T-cell (primary cell): ENCODE results near the gene LRRC75B. TPM values are rescaled to one million over a fixed set of nuclear protein-coding genes. Genes with fewer than 3 reads are reported as not detected.
"Not testable (repeated sequence)": the region's sequence is repeated elsewhere in the genome, so short reads cannot be mapped to it uniquely, and the experiment has no call there.

Source experiments
- ATAC-seq, 4 experiments: fragments of 200-7000 bp in 3 of 4; fragments of 150-1000 bp in 1 of 4; cut with Tn5 transposase; replicated peaks in 1 of 4; 1 replicate in 3 of 4; 2 replicates in 1 of 4; pipeline ENCODE4 v1.10.0; 2021; ENCODE audit warnings: moderate library complexity in 3 of 4, mild to moderate bottlenecking in 2 of 4, moderate number of reproducible peaks in 1 of 4
- CTCF ChIA-PET, 2 donors: fragments of 300-600 bp; sonication (Branson Sonifier 250); formaldehyde crosslinking; loops; one replicate each; lab custom pipeline; 2022; ENCODE audit warnings: antibody characterized with exemption in 2 of 2; lab: Charles Lee
- POLR2A ChIA-PET, 2 donors: fragments of 300-600 bp; sonication (Branson Sonifier 250); formaldehyde crosslinking; loops; one replicate each; lab custom pipeline; 2022; ENCODE audit warnings: antibody characterized with exemption in 2 of 2; lab: Charles Lee
- DNase-seq, 35 experiments: peaks; one replicate each; pipeline versions ENCODE4 v3.0.0 to v3.0.0-alpha.2; 2013 to 2023
- H3K27ac ChIP-seq: one replicate; pipeline ENCODE4 v1.5.1; 2013; ENCODE audit warnings: low read length
- H3K27me3 ChIP-seq, 2 experiments: replicated peaks in 1 of 2; 1 replicate in 1 of 2; 2 replicates in 1 of 2; pipeline versions ENCODE4 v1.6.1 to v1.7.0; 2013; ENCODE audit warnings: low read length in 1 of 2, mixed read lengths in 1 of 2; ENCODE audit not compliant: control insufficient read depth in 2 of 2, insufficient read depth in 2 of 2; ENCODE audit errors: extremely low read depth in 1 of 2
- H3K36me3 ChIP-seq, 2 donors: 1 replicate in 1 of 2; 2 replicates in 1 of 2; pipeline versions ENCODE4 v1.6.1 to v1.7.0; 2013; ENCODE audit warnings: low read length in 1 of 2; ENCODE audit not compliant: control insufficient read depth in 2 of 2, insufficient read depth in 1 of 2; ENCODE audit errors: extremely low read depth in 1 of 2
- H3K4me1 ChIP-seq, 2 experiments: 1 replicate in 1 of 2; 2 replicates in 1 of 2; pipeline versions ENCODE4 v1.6.1 to v1.7.0; 2013; ENCODE audit warnings: low read length in 2 of 2, mixed read lengths in 1 of 2; ENCODE audit not compliant: insufficient read depth in 2 of 2, control insufficient read depth in 1 of 2; ENCODE audit errors: extremely low read depth in 1 of 2
- H3K4me3 ChIP-seq, 2 donors: 1 replicate in 1 of 2; 2 replicates in 1 of 2; pipeline versions ENCODE4 v1.5.1 to v1.7.0; 2013; ENCODE audit warnings: mild to moderate bottlenecking in 2 of 2, low read length in 1 of 2, moderate library complexity in 1 of 2; ENCODE audit not compliant: control insufficient read depth in 1 of 2; ENCODE audit errors: extremely low read depth in 1 of 2
- H3K9me3 ChIP-seq: 2 replicates; pipeline ENCODE4 v1.7.0; 2013
- H3K27ac Mint-ChIP-seq, 2 donors: one replicate each; pipeline ENCODE4 v1.8.0; 2020 to 2021; ENCODE audit warnings: mild to moderate bottlenecking in 2 of 2, mixed read lengths in 2 of 2
- H3K27me3 Mint-ChIP-seq, 2 donors: one replicate each; pipeline ENCODE4 v1.8.0; 2021 to 2022; ENCODE audit warnings: mixed read lengths in 2 of 2
- H3K36me3 Mint-ChIP-seq: one replicate; pipeline ENCODE4 v1.8.0; 2021; ENCODE audit warnings: mixed read lengths
- H3K4me1 Mint-ChIP-seq, 3 donors: one replicate each; pipeline ENCODE4 v1.8.0; 2020 to 2022; ENCODE audit warnings: mixed read lengths in 3 of 3, mild to moderate bottlenecking in 1 of 3
- H3K4me3 Mint-ChIP-seq, 3 donors: one replicate each; pipeline ENCODE4 v1.8.0; 2020 to 2022; ENCODE audit warnings: mild to moderate bottlenecking in 3 of 3, mixed read lengths in 3 of 3, moderate library complexity in 3 of 3
- H3K9me3 Mint-ChIP-seq, 3 donors: one replicate each; pipeline ENCODE4 v1.8.0; 2020 to 2022; ENCODE audit warnings: mixed read lengths in 3 of 3
- WGBS: methylation state at CpG from one replicate; pipeline ENCODE4 v1.1.5; 2013; ENCODE audit warnings: missing lambda C conversion rate; ENCODE audit not compliant: insufficient coverage; 5-methylcytosine and 5-hydroxymethylcytosine counted together
- total RNA-seq, 35 experiments: library from RNA in 6 of 35; stranded (reverse) in 6 of 35; fragments of 120-200 nt in 1 of 35; gene quantifications; one replicate each; pipeline versions ENCODE4 v1.2.1 to v1.2.4 and lab custom pipeline; 2013 to 2026

LRRC75B gene
- total RNA-seq, 5 donors from 2014 or later (not counting 1 experiment from before 2014, with no cell fraction given): 0.47 to 0.72 (median 0.54) TPM; not detected in 2

- Mint-ChIP-seq H3K27me3 (no peaks in the 10 kb centered on the region), H3K36me3 (peaks cover 20% of the 10 kb centered on the region), H3K27ac (peak overlapping the region; percentile 93), H3K4me1 (peaks cover 57 to 66% (median 64%) of the 10 kb centered on the region in 3 donors), H3K9me3 (no peaks in the 10 kb centered on the region), H3K4me3 (peak overlapping the region; percentile 93 to 99 (median 98))
- WGBS: 30% methylated on average over 1 of the region's 12 CpGs
- ChIA-PET CTCF (no interaction called here), POLR2A (no interaction called here)
- Histone ChIP-seq H3K4me3 (peak overlapping the region; percentile 81 to 92), H3K27ac (peak overlapping the region; percentile 55), H3K9me3 (no peaks in the 10 kb centered on the region), H3K27me3 (no peaks in the 10 kb centered on the region), H3K4me1 (peaks cover 19 to 54% of the 10 kb centered on the region in 2 experiments), H3K36me3 (peaks cover 4 to 32% of the 10 kb centered on the region in 2 donors)
- ATAC-seq: no peak
- DNase-seq: peak in 7 of 35 experiments; percentile 2 to 25 (median 4)
These were observed 39.1 kb downstream of the LRRC75B start for GRCh38 chr22:24553597-24554312.

- ChIA-PET CTCF (interaction anchor here in 1 of 2 donors (0.7 kb wide), 1 partner anchor 270 kb away, joined by 4 read pairs; no protein-coding TSS in a partner anchor), POLR2A (interaction anchor here in 1 of 2 donors (0.6 kb wide), 1 partner anchor 114 kb away, joined by 3 read pairs; no protein-coding TSS in a partner anchor)
- H3K27me3 Mint-ChIP-seq, H3K9me3 Mint-ChIP-seq, DNase-seq, H3K27ac ChIP-seq, H3K4me3 ChIP-seq, H3K27me3 ChIP-seq, ATAC-seq, H3K9me3 ChIP-seq: not testable (repeated sequence)
- peaks cover 19 to 53% of the 10 kb centered on the region in 2 experiments for H3K4me1 ChIP-seq
- Mint-ChIP-seq H3K4me3 (peak overlapping the region; percentile 93 to 99 (median 98)), H3K4me1 (peaks cover 46 to 59% (median 53%) of the 10 kb centered on the region in 3 donors), H3K27ac (peak overlapping the region in 1 of 2 donors; percentile 55), H3K36me3 (peaks cover 18% of the 10 kb centered on the region)
- peaks cover 6 to 30% of the 10 kb centered on the region in 2 donors for H3K36me3 ChIP-seq
- 100% methylated on average over 4 of the region's 10 CpGs for WGBS
These were observed 40.2 kb downstream of the LRRC75B start for GRCh38 chr22:24552503-24553286.

- CTCF ChIA-PET: no interaction called here
- Histone ChIP-seq H3K36me3 (peaks cover 6 to 41% of the 10 kb centered on the region in 2 donors), H3K4me1 (peaks cover 9 to 35% of the 10 kb centered on the region in 2 experiments), H3K9me3 (no peaks in the 10 kb centered on the region), H3K4me3 (no peak overlapping the region), H3K27me3 (no peaks in the 10 kb centered on the region), H3K27ac (no peak overlapping the region)
- Mint-ChIP-seq H3K27me3 (no peaks in the 10 kb centered on the region), H3K27ac (peak overlapping the region in 1 of 2 donors; percentile 16), H3K9me3 (no peaks in the 10 kb centered on the region), H3K4me1 (peaks cover 29 to 43% (median 40%) of the 10 kb centered on the region in 3 donors), H3K36me3 (peaks cover 30% of the 10 kb centered on the region), H3K4me3 (no peak overlapping the region)
- DNase-seq (no peak), ATAC-seq (no peak)
- WGBS: 91% methylated on average over 6 of the region's 6 CpGs
- POLR2A ChIA-PET: no interaction called here
These were observed 41.9 kb downstream of the LRRC75B start for GRCh38 chr22:24550902-24551435.

- no peaks in the 10 kb centered on the region for H3K9me3 Mint-ChIP-seq
- ATAC-seq: no peak
- Histone ChIP-seq H3K4me1 (peaks cover 9 to 35% of the 10 kb centered on the region in 2 experiments), H3K9me3 (no peaks in the 10 kb centered on the region), H3K4me3 (no peak overlapping the region), H3K27ac (no peak overlapping the region), H3K36me3 (peaks cover 7 to 42% of the 10 kb centered on the region in 2 donors), H3K27me3 (no peaks in the 10 kb centered on the region)
- no peak for DNase-seq
- peaks cover 28 to 39% (median 37%) of the 10 kb centered on the region in 3 donors for H3K4me1 Mint-ChIP-seq
- H3K36me3 Mint-ChIP-seq: peaks cover 30% of the 10 kb centered on the region
- H3K4me3 Mint-ChIP-seq: no peak overlapping the region
- CTCF ChIA-PET: no interaction called here
- no peaks in the 10 kb centered on the region for H3K27me3 Mint-ChIP-seq
- WGBS: 92% methylated on average over 7 of the region's 8 CpGs
- peak overlapping the region in 1 of 2 donors; percentile 16 for H3K27ac Mint-ChIP-seq
- POLR2A ChIA-PET: interaction anchor here in 1 of 2 donors (0.6 kb wide), 1 partner anchor 217 kb away, joined by 5 read pairs; no protein-coding TSS in a partner anchor
These were observed 42.6 kb downstream of the LRRC75B start for GRCh38 chr22:24550028-24550901.

GRCh38 chr22:24548812-24549211 lies 44.1 kb downstream of the LRRC75B start:
- POLR2A ChIA-PET: no interaction called here
- ATAC-seq (no peak), DNase-seq (no peak)
- peaks cover 20 to 32% (median 30%) of the 10 kb centered on the region in 3 donors for H3K4me1 Mint-ChIP-seq
- CTCF ChIA-PET: no interaction called here
- H3K4me3 Mint-ChIP-seq: no peak overlapping the region
- Histone ChIP-seq H3K27me3 (no peaks in the 10 kb centered on the region), H3K27ac (no peak overlapping the region), H3K36me3 (peaks cover 16 to 55% of the 10 kb centered on the region in 2 donors), H3K4me3 (no peak overlapping the region), H3K9me3 (no peaks in the 10 kb centered on the region), H3K4me1 (peaks cover 5 to 28% of the 10 kb centered on the region in 2 experiments)
- WGBS: 95% methylated on average over 4 of the region's 4 CpGs
- no peaks in the 10 kb centered on the region for H3K9me3 Mint-ChIP-seq
- no peaks in the 10 kb centered on the region for H3K27me3 Mint-ChIP-seq
- peaks cover 33% of the 10 kb centered on the region for H3K36me3 Mint-ChIP-seq
- no peak overlapping the region for H3K27ac Mint-ChIP-seq
